ENCODE results near the gene TMEM89. TPM values are rescaled to one million over a fixed set of nuclear protein-coding genes. Genes with fewer than 3 reads are reported as not detected.
A peak's percentile ranks its signal among the peaks of the same experiment; 100 is the strongest.

The TMEM89 gene
- total and polyA plus RNA-seq, 2 of the 13 experiments (the other 11 are each of a cell fraction or from before 2014, with no cell fraction given) = 0.31 to 0.59 TPM

DNA sequence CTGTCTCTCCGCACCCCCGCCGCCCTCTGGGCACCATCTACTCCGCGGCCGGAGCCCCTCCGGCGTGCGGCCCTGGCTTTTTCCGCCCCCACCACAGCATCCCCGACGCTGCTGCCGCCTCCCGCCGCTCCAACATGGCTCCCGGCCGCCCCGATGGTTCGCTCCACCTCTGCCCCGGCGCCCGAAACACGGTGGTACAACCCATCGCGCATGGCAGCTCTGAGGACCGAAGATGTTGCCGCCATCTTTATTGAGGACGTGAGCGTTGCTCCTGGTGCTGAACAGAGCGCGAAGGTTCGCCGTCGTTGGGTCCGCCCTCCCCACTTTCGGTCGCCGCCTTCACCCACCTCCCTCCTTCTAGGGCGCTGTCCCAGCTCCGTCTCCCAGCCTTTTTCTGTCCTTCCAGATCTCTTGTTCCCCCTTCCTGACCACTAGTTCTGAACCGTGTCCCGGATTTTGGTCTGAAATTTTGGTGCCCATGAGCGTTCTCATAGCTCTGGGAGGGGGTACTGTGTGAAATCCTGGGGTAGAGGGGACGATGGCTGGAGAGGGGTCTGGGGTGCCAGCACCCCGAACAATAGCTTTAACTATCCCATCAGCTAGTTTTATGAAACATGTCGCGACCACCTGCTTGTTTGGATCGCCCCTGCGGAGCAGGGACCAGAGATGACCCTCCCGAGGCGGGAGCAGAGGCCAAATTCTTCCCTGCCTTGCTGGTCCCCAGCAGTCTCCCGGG lies 41.4 kb upstream of the TMEM89 start, which contains the start of gene CELSR3 (continued):
- TF ChIP-seq, protein P1, sequence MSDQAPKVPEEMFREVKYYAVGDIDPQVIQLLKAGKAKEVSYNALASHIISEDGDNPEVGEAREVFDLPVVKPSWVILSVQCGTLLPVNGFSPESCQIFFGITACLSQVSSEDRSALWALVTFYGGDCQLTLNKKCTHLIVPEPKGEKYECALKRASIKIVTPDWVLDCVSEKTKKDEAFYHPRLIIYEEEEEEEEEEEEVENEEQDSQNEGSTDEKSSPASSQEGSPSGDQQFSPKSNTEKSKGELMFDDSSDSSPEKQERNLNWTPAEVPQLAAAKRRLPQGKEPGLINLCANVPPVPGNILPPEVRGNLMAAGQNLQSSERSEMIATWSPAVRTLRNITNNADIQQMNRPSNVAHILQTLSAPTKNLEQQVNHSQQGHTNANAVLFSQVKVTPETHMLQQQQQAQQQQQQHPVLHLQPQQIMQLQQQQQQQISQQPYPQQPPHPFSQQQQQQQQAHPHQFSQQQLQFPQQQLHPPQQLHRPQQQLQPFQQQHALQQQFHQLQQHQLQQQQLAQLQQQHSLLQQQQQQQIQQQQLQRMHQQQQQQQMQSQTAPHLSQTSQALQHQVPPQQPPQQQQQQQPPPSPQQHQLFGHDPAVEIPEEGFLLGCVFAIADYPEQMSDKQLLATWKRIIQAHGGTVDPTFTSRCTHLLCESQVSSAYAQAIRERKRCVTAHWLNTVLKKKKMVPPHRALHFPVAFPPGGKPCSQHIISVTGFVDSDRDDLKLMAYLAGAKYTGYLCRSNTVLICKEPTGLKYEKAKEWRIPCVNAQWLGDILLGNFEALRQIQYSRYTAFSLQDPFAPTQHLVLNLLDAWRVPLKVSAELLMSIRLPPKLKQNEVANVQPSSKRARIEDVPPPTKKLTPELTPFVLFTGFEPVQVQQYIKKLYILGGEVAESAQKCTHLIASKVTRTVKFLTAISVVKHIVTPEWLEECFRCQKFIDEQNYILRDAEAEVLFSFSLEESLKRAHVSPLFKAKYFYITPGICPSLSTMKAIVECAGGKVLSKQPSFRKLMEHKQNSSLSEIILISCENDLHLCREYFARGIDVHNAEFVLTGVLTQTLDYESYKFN (CRISPR knock-in tag; conservative IDR thresholded peaks at IDR 0.05) = no peak
- no peak for TF ChIP-seq ZNF549 (CRISPR knock-in tag; IDR thresholded peaks at IDR 0.05)
- TF ChIP-seq, protein P2, sequence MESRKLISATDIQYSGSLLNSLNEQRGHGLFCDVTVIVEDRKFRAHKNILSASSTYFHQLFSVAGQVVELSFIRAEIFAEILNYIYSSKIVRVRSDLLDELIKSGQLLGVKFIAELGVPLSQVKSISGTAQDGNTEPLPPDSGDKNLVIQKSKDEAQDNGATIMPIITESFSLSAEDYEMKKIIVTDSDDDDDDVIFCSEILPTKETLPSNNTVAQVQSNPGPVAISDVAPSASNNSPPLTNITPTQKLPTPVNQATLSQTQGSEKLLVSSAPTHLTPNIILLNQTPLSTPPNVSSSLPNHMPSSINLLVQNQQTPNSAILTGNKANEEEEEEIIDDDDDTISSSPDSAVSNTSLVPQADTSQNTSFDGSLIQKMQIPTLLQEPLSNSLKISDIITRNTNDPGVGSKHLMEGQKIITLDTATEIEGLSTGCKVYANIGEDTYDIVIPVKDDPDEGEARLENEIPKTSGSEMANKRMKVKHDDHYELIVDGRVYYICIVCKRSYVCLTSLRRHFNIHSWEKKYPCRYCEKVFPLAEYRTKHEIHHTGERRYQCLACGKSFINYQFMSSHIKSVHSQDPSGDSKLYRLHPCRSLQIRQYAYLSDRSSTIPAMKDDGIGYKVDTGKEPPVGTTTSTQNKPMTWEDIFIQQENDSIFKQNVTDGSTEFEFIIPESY (CRISPR knock-in tag; IDR thresholded peaks at IDR 0.05) = no peak
- TF ChIP-seq ZNF883 (CRISPR knock-in tag; IDR thresholded peaks at IDR 0.05; ENCODE audit: not compliant biosample characterization) = no peak
- no peak for TF ChIP-seq RBM39 (IDR thresholded peaks at IDR 0.05; ENCODE audit: low read depth, low read length, poor library complexity, severe bottlenecking)
- TF ChIP-seq, protein P3, sequence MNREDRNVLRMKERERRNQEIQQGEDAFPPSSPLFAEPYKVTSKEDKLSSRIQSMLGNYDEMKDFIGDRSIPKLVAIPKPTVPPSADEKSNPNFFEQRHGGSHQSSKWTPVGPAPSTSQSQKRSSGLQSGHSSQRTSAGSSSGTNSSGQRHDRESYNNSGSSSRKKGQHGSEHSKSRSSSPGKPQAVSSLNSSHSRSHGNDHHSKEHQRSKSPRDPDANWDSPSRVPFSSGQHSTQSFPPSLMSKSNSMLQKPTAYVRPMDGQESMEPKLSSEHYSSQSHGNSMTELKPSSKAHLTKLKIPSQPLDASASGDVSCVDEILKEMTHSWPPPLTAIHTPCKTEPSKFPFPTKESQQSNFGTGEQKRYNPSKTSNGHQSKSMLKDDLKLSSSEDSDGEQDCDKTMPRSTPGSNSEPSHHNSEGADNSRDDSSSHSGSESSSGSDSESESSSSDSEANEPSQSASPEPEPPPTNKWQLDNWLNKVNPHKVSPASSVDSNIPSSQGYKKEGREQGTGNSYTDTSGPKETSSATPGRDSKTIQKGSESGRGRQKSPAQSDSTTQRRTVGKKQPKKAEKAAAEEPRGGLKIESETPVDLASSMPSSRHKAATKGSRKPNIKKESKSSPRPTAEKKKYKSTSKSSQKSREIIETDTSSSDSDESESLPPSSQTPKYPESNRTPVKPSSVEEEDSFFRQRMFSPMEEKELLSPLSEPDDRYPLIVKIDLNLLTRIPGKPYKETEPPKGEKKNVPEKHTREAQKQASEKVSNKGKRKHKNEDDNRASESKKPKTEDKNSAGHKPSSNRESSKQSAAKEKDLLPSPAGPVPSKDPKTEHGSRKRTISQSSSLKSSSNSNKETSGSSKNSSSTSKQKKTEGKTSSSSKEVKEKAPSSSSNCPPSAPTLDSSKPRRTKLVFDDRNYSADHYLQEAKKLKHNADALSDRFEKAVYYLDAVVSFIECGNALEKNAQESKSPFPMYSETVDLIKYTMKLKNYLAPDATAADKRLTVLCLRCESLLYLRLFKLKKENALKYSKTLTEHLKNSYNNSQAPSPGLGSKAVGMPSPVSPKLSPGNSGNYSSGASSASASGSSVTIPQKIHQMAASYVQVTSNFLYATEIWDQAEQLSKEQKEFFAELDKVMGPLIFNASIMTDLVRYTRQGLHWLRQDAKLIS (CRISPR knock-in tag; IDR thresholded peaks at IDR 0.05) = no peak
- no peak for TF ChIP-seq NR2F6 (IDR thresholded peaks at IDR 0.05)
- no peak for TF ChIP-seq NR2F6 (CRISPR knock-in tag; IDR thresholded peaks at IDR 0.05)
- TF ChIP-seq ISX (CRISPR knock-in tag; conservative IDR thresholded peaks at IDR 0.05) = no peak
- no peak for TF ChIP-seq SYNCRIP (IDR thresholded peaks at IDR 0.05; ENCODE audit: insufficient read depth, low read depth, low read length)
- TF ChIP-seq CBX1 (IDR thresholded peaks at IDR 0.05; ENCODE audit: low read depth) = no peak
- no peak for TF ChIP-seq ZNF530 (CRISPR knock-in tag; IDR thresholded peaks at IDR 0.05; ENCODE audit: low read depth)
- TF ChIP-seq ZMAT3 (CRISPR knock-in tag; conservative IDR thresholded peaks at IDR 0.05) = no peak
- TF ChIP-seq, protein P4, sequence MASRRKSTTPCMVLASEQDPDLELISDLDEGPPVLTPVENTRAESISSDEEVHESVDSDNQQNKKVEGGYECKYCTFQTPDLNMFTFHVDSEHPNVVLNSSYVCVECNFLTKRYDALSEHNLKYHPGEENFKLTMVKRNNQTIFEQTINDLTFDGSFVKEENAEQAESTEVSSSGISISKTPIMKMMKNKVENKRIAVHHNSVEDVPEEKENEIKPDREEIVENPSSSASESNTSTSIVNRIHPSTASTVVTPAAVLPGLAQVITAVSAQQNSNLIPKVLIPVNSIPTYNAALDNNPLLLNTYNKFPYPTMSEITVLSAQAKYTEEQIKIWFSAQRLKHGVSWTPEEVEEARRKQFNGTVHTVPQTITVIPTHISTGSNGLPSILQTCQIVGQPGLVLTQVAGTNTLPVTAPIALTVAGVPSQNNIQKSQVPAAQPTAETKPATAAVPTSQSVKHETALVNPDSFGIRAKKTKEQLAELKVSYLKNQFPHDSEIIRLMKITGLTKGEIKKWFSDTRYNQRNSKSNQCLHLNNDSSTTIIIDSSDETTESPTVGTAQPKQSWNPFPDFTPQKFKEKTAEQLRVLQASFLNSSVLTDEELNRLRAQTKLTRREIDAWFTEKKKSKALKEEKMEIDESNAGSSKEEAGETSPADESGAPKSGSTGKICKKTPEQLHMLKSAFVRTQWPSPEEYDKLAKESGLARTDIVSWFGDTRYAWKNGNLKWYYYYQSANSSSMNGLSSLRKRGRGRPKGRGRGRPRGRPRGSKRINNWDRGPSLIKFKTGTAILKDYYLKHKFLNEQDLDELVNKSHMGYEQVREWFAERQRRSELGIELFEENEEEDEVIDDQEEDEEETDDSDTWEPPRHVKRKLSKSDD (CRISPR knock-in tag; IDR thresholded peaks at IDR 0.05; ENCODE audit: low read depth) = no peak
- TF ChIP-seq ZNF367 (CRISPR knock-in tag; IDR thresholded peaks at IDR 0.05; ENCODE audit: borderline replicate concordance) = no peak
- TF ChIP-seq ZNF256 (CRISPR knock-in tag; conservative IDR thresholded peaks at IDR 0.05) = no peak
- 0 out of 2 replicates have a peak, but pooled peaks have one; percentile 74 for TF ChIP-seq ZNF570 (CRISPR knock-in tag; IDR thresholded peaks at IDR 0.05; ENCODE audit: borderline replicate concordance)
- no peak for TF ChIP-seq HDAC6 (IDR thresholded peaks at IDR 0.05; ENCODE audit: low read depth, low read length)
